Stomach (tissue), 9 donors: Measurements from ENCODE around the gene MAS1L. TPM values are rescaled to one million over a fixed set of nuclear protein-coding genes. Genes with fewer than 3 reads are reported as not detected.

Experiments used
- DNase-seq, 2 donors: peaks; one replicate each; pipeline versions ENCODE4 v3.0.0 to v3.0.0-alpha.2; 2013 to 2019
- H3K27ac ChIP-seq, 5 donors: fragments of 200-600 bp in 4 of 5; sonication (generic) in 4 of 5; one replicate each; pipeline ENCODE4 v1.5.1; 2013 to 2019; ENCODE audit warnings: mild to moderate bottlenecking in 1 of 5, moderate library complexity in 1 of 5
- H3K27me3 ChIP-seq, 3 donors: fragments of 200-600 bp; sonication (generic); one replicate each; pipeline ENCODE4 v1.5.1; 2017 to 2019; ENCODE audit warnings: mixed run types in 1 of 3
- H3K36me3 ChIP-seq, 4 donors: fragments of 200-600 bp; sonication (generic); 1 replicate in 3 of 4; 2 replicates in 1 of 4; pipeline ENCODE4 v1.5.1; 2016 to 2019
- H3K4me1 ChIP-seq, 4 donors: fragments of 200-600 bp; sonication (generic); one replicate each; pipeline ENCODE4 v1.5.1; 2016 to 2019
- H3K4me3 ChIP-seq, 4 donors: fragments of 200-600 bp; sonication (generic) in 3 of 4; one replicate each; pipeline ENCODE4 v1.5.1; 2016 to 2019; ENCODE audit warnings: mild to moderate bottlenecking in 1 of 4
- H3K9me3 ChIP-seq, 4 donors: fragments of 200-600 bp; sonication (generic); one replicate each; pipeline ENCODE4 v1.5.1; 2016 to 2019
- CTCF ChIP-seq, 7 experiments: fragments of 450-650 bp in 4 of 7; fragments of 200-600 bp in 3 of 7; sonication (generic) in 3 of 7; IDR thresholded peaks; one replicate each; pipeline ENCODE4 v1.5.1; 2016 to 2019; ENCODE audit warnings: antibody characterized with exemption in 7 of 7, control low read depth in 2 of 7, mild to moderate bottlenecking in 1 of 7
- EP300 ChIP-seq: sonication (generic); formaldehyde crosslinking; IDR thresholded peaks from one replicate; pipeline ENCODE4 v1.6.1; 2017; ENCODE audit warnings: antibody characterized with exemption
- POLR2A ChIP-seq, 4 donors: fragments of 450-650 bp; IDR thresholded peaks; one replicate each; pipeline ENCODE4 v1.6.1; 2016; ENCODE audit warnings: antibody characterized with exemption in 4 of 4, control low read depth in 2 of 4, mild to moderate bottlenecking in 1 of 4, moderate library complexity in 1 of 4
- POLR2AphosphoS5 ChIP-seq, 3 donors: sonication (generic); formaldehyde crosslinking; IDR thresholded peaks; one replicate each; pipeline ENCODE4 v1.6.1; 2016; ENCODE audit warnings: antibody characterized with exemption in 3 of 3
- WGBS, 5 donors: extraction: QIAGEN DNeasy Blood & Tissue Kit in 3 of 5; methylation state at CpG; one replicate each; pipeline versions ENCODE4 v1.1.5 to v1.1.7; 2013 to 2018; 5-methylcytosine and 5-hydroxymethylcytosine counted together
- intact Hi-C: fragments of 100-400 bp; cut with DNase I; formaldehyde crosslinking; loops from one replicate; pipeline ENCODE4 v1.15.1; 2023; ENCODE audit warnings: low total_unique reads
- polyA plus RNA-seq, 3 donors: library from polyadenylated mRNA; stranded (reverse); fragments of 200-250 nt; gene quantifications; one replicate each; pipeline ENCODE4 v1.2.3, GENCODE V29; 2013
- total RNA-seq, 5 donors: library from RNA; depleted of rRNA; stranded (reverse); fragments of >200 nt; gene quantifications; one replicate each; pipeline versions ENCODE4 v1.1.0 to v1.2.3, GENCODE V29; 2014 to 2016
- donor health status: healthy with polysubstance abuse.
- donor health status: Bipolar disorder and iron deficiency.
- donor health status: healthy.

Gene MAS1L
- total and polyA plus RNA-seq, 8 donors = 0.55 TPM; not detected in 7

GRCh38 chr6:29527126-29527525 lies 39.4 kb upstream of the MAS1L start:
- TF ChIP-seq POLR2AphosphoS5 (IDR thresholded peaks at IDR 0.05) (no peak), CTCF (IDR thresholded peaks at IDR 0.05) (no peak), EP300 (no peak), POLR2A (IDR thresholded peaks at IDR 0.05) (no peak)
- no peak overlapping the region for H3K4me3 ChIP-seq
- intact Hi-C loops = no loop called here
- no peak overlapping the region for H3K27ac ChIP-seq
- H3K9me3 ChIP-seq = no peaks in the 10 kb centered on the region
- H3K27me3 ChIP-seq = no peaks in the 10 kb centered on the region
- 81 to 88% (median 87%) methylated on average over 1 of the region's 1 CpG for WGBS, 5 donors
- H3K4me1 ChIP-seq = no peaks in the 10 kb centered on the region
- no peak for DNase-seq
- no peaks in the 10 kb centered on the region for H3K36me3 ChIP-seq

- intact Hi-C loops = no loop called here
- WGBS, 5 donors = 0 to 22% (median 0%) methylated on average over 1 of the region's 1 CpG
These were observed 37.5 kb upstream of the MAS1L start for GRCh38 chr6:29525311-29525639.

GRCh38 chr6:29524444-29525310 lies 36.9 kb upstream of the MAS1L start:
- no peak for DNase-seq
- intact Hi-C loops = no loop called here
- Histone ChIP-seq H3K9me3 (no peaks in the 10 kb centered on the region), H3K4me1 (no peaks in the 10 kb centered on the region), H3K27me3 (no peaks in the 10 kb centered on the region), H3K36me3 (no peaks in the 10 kb centered on the region), H3K4me3 (no peak overlapping the region), H3K27ac (no peak overlapping the region)
- 38 to 59% (median 45%) methylated on average over 7 of the region's 7 CpGs for WGBS, 5 donors
- TF ChIP-seq POLR2A (IDR thresholded peaks at IDR 0.05) = no peak
- no peak for TF ChIP-seq EP300
- no peak for TF ChIP-seq CTCF (IDR thresholded peaks at IDR 0.05)
- TF ChIP-seq POLR2AphosphoS5 (IDR thresholded peaks at IDR 0.05) = no peak

More at GRCh38 chr6:29525311-29525639, 37.5 kb upstream of the MAS1L start:
- Histone ChIP-seq H3K27me3 (no peaks in the 10 kb centered on the region), H3K36me3 (no peaks in the 10 kb centered on the region), H3K27ac (no peak overlapping the region), H3K4me3 (no peak overlapping the region), H3K9me3 (no peaks in the 10 kb centered on the region), H3K4me1 (no peaks in the 10 kb centered on the region)
- no peak for DNase-seq
- TF ChIP-seq POLR2AphosphoS5 (IDR thresholded peaks at IDR 0.05) = no peak
- no peak for TF ChIP-seq POLR2A (IDR thresholded peaks at IDR 0.05)
- no peak for TF ChIP-seq EP300
- no peak for TF ChIP-seq CTCF (IDR thresholded peaks at IDR 0.05)

GRCh38 chr6:29524044-29524443 lies 36.3 kb upstream of the MAS1L start:
- DNase-seq = no peak
- no peak overlapping the region for H3K4me3 ChIP-seq
- H3K27ac ChIP-seq = no peak overlapping the region
- no peak for TF ChIP-seq POLR2AphosphoS5 (IDR thresholded peaks at IDR 0.05)
- no peak for TF ChIP-seq CTCF (IDR thresholded peaks at IDR 0.05)
- no peak for TF ChIP-seq POLR2A (IDR thresholded peaks at IDR 0.05)
- H3K4me1 ChIP-seq = no peaks in the 10 kb centered on the region
- 28 to 66% (median 37%) methylated on average over 2 of the region's 2 CpGs for WGBS, 5 donors
- intact Hi-C loops = no loop called here
- no peaks in the 10 kb centered on the region for H3K27me3 ChIP-seq
- H3K36me3 ChIP-seq = no peaks in the 10 kb centered on the region
- H3K9me3 ChIP-seq = no peaks in the 10 kb centered on the region
